ENCODE results near the gene TNNI3K. TPM values are rescaled to one million over a fixed set of nuclear protein-coding genes. Genes with fewer than 3 reads are reported as not detected.

TNNI3K gene
- total RNA-seq, 1 experiment from 2014 or later: not detected

- H3K79me2 ChIP-seq (ENCODE audit: low read length): no peaks in the 10 kb centered on the region
- DNase-seq (no peak), ATAC-seq (no peak)
- BruUV-seq (replicated peaks): no TSS peak
- no peaks in the 10 kb centered on the region for H3K9me3 ChIP-seq (ENCODE audit: low read length)
- no peaks in the 10 kb centered on the region for H4K20me1 ChIP-seq (ENCODE audit: low read length)
- no peaks in the 10 kb centered on the region for H3K4me1 ChIP-seq (ENCODE audit: insufficient read depth, low read length)
- ChIA-PET POLR2A (ENCODE audit: unreplicated experiment) (no interaction called here), CTCF (interaction anchor here (0.5 kb wide), 1 partner anchor 172 kb away, joined by 4 read pairs; no protein-coding TSS in a partner anchor)
- no peaks in the 10 kb centered on the region for H3F3A ChIP-seq (ENCODE audit: low read length, unreplicated experiment)
- H3K4me3 ChIP-seq (ENCODE audit: low read length): no peak overlapping the region
- no peak overlapping the region for H3K4me2 ChIP-seq (ENCODE audit: low read length)
- H3K9ac ChIP-seq (ENCODE audit: low read length): no peak overlapping the region
- no peak overlapping the region for H3K27ac ChIP-seq (ENCODE audit: low read length)
- H2AFZ ChIP-seq (ENCODE audit: low read length): no peak overlapping the region
- TF ChIP-seq, protein P1, sequence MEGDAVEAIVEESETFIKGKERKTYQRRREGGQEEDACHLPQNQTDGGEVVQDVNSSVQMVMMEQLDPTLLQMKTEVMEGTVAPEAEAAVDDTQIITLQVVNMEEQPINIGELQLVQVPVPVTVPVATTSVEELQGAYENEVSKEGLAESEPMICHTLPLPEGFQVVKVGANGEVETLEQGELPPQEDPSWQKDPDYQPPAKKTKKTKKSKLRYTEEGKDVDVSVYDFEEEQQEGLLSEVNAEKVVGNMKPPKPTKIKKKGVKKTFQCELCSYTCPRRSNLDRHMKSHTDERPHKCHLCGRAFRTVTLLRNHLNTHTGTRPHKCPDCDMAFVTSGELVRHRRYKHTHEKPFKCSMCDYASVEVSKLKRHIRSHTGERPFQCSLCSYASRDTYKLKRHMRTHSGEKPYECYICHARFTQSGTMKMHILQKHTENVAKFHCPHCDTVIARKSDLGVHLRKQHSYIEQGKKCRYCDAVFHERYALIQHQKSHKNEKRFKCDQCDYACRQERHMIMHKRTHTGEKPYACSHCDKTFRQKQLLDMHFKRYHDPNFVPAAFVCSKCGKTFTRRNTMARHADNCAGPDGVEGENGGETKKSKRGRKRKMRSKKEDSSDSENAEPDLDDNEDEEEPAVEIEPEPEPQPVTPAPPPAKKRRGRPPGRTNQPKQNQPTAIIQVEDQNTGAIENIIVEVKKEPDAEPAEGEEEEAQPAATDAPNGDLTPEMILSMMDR (conservative IDR thresholded peaks at IDR 0.05; ENCODE audit: low read depth, low read length): no peak
- TF ChIP-seq EZH2 (IDR thresholded peaks at IDR 0.05; ENCODE audit: low read length, unreplicated experiment) (no peak), EZH2phosphoT487 (IDR thresholded peaks at IDR 0.05; ENCODE audit: borderline replicate concordance, low read length) (no peak)
- H3K36me3 ChIP-seq (ENCODE audit: low read depth, low read length): no peaks in the 10 kb centered on the region
- peaks cover 31% of the 10 kb centered on the region; the same call in 1 of the 2 replicates for H3K27me3 ChIP-seq (ENCODE audit: low read length)
- H3K9me2 ChIP-seq (replicated peaks; ENCODE audit: low read length): no peaks in the 10 kb centered on the region
- intact Hi-C loops (cut with micrococcal nuclease): no loop called here
Observed at GRCh38 chr1:74517599-74518051, 282.4 kb downstream of the TNNI3K start.

DNA sequence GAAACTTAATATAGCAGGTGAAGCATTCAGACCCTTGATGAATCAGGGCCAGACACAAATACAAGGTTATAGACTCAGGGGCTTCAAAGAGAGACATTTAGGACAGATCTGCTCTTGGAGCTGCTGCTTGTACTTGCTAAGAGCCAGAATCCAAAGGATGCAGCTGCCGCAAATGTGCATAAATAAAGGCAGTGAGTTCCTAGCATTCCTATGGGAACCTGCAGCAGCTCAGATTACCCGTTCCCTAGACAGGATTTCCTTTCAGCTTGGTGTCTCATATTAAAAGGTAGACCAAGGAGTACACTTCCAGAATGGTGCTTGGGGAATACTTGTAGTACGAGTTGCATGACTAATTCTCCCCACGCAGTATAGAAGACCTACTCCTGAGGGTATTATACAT is 287.0 kb downstream of the TNNI3K start:
- no peaks in the 10 kb centered on the region for H3K9me2 ChIP-seq (replicated peaks; ENCODE audit: low read length)
- no peak overlapping the region for H3K4me2 ChIP-seq (ENCODE audit: low read length)
- H3K79me2 ChIP-seq (ENCODE audit: low read length): no peaks in the 10 kb centered on the region
- H3K9me3 ChIP-seq (ENCODE audit: low read length): no peaks in the 10 kb centered on the region
- ChIA-PET CTCF (no interaction called here), POLR2A (ENCODE audit: unreplicated experiment) (no interaction called here)
- H2AFZ ChIP-seq (ENCODE audit: low read length): no peak overlapping the region
- TF ChIP-seq EZH2phosphoT487 (IDR thresholded peaks at IDR 0.05; ENCODE audit: borderline replicate concordance, low read length) (no peak), EZH2 (IDR thresholded peaks at IDR 0.05; ENCODE audit: low read length, unreplicated experiment) (no peak)
- TF ChIP-seq, protein P1 (conservative IDR thresholded peaks at IDR 0.05; ENCODE audit: low read depth, low read length): no peak
- no TSS peak for BruUV-seq (replicated peaks)
- DNase-seq (peak; percentile 48), ATAC-seq (0 out of 2 replicates have a peak, but pooled peaks have one; percentile 18)
- H3K36me3 ChIP-seq (ENCODE audit: low read depth, low read length): no peaks in the 10 kb centered on the region
- no peaks in the 10 kb centered on the region for H4K20me1 ChIP-seq (ENCODE audit: low read length)
- H3K27ac ChIP-seq (ENCODE audit: low read length): no peak overlapping the region
- intact Hi-C loops (cut with micrococcal nuclease): no loop called here
- H3K9ac ChIP-seq (ENCODE audit: low read length): no peak overlapping the region
- H3F3A ChIP-seq (ENCODE audit: low read length, unreplicated experiment): no peaks in the 10 kb centered on the region
- H3K4me1 ChIP-seq (ENCODE audit: insufficient read depth, low read length): no peaks in the 10 kb centered on the region
- no peak overlapping the region for H3K4me3 ChIP-seq (ENCODE audit: low read length)
- H3K27me3 ChIP-seq (ENCODE audit: low read length): peaks cover 15% of the 10 kb centered on the region; the same call in 1 of the 2 replicates

DNA sequence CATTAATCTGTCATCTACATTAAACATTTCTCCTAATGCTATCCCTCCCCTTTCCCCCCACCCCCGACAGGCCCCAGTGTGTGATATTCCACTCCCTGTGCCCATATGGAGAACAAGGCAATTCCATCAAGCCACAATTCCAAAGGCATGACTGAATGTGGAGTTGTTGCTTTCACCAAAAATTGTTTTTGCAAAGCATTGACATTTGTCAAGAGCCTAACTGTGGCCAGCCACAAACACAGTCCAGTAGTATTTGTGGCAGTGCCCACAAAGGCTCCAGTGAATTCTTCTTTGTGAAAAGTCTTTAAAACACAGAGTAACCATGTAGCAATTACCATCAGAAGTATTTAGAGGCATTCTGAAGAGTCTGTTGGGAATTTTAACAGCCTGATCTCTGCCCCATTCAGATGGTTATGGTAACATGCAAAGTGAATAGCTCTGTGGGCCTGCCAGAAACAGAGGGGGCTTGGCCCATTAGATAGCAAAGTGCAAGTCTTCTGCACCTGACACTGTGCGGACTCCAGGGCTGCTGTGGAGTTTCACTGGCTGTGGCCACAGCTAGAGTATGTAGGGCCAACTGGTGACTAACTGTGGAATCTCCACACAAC is 288.8 kb downstream of the TNNI3K start:
- Histone ChIP-seq H4K20me1 (ENCODE audit: low read length) (no peaks in the 10 kb centered on the region), H3K9me3 (ENCODE audit: low read length) (no peaks in the 10 kb centered on the region), H3K79me2 (ENCODE audit: low read length) (no peaks in the 10 kb centered on the region), H2AFZ (ENCODE audit: low read length) (no peak overlapping the region), H3K27ac (ENCODE audit: low read length) (no peak overlapping the region), H3K27me3 (ENCODE audit: low read length) (peaks cover 6% of the 10 kb centered on the region; the same call in 1 of the 2 replicates), H3K9me2 (replicated peaks; ENCODE audit: low read length) (no peaks in the 10 kb centered on the region), H3K36me3 (ENCODE audit: low read depth, low read length) (no peaks in the 10 kb centered on the region), H3K4me2 (ENCODE audit: low read length) (no peak overlapping the region), H3F3A (ENCODE audit: low read length, unreplicated experiment) (no peaks in the 10 kb centered on the region), H3K9ac (ENCODE audit: low read length) (no peak overlapping the region), H3K4me1 (ENCODE audit: insufficient read depth, low read length) (no peaks in the 10 kb centered on the region), H3K4me3 (ENCODE audit: low read length) (no peak overlapping the region)
- intact Hi-C loops (cut with micrococcal nuclease): no loop called here
- BruUV-seq (replicated peaks): no TSS peak
- CTCF ChIA-PET: no interaction called here
- DNase-seq (no peak), ATAC-seq (no peak)
- POLR2A ChIA-PET (ENCODE audit: unreplicated experiment): no interaction called here
- no peak for TF ChIP-seq EZH2phosphoT487 (IDR thresholded peaks at IDR 0.05; ENCODE audit: borderline replicate concordance, low read length)
- TF ChIP-seq, protein P1 (conservative IDR thresholded peaks at IDR 0.05; ENCODE audit: low read depth, low read length): no peak
- no peak for TF ChIP-seq EZH2 (IDR thresholded peaks at IDR 0.05; ENCODE audit: low read length, unreplicated experiment)
